Caki2 (cell line): ENCODE measurements around the gene SLITRK4. TPM values are rescaled to one million over a fixed set of nuclear protein-coding genes. Genes with fewer than 3 reads are reported as not detected.
A peak's percentile ranks its signal among the peaks of the same experiment; 100 is the strongest.

ENCODE experiments used
- DNase-seq: peaks from one replicate; pipeline ENCODE4 v3.0.0-alpha.2; 2015; ENCODE audit warnings: low read depth
- in situ Hi-C: cut with HindIII; loops from 2 replicates; pipeline ENCODE4 v1.10.0; 2016; ENCODE audit warnings: low sequenced_read_pairs, low pct_unique_long_range_greater_than_20kb, mixed read lengths
- total RNA-seq: library from RNA; depleted of rRNA; stranded (reverse); fragments of >200 nt; shearing (Covaris generic); gene quantifications from 2 replicates; pipeline ENCODE4 v1.2.3, GENCODE V29; 2014; ENCODE audit warnings: low replicate concordance; rRNA removed

SLITRK4 gene
- total RNA-seq, 1 experiment from 2014 or later = 1.6 TPM

GRCh38 chrX:143601809-143602208 is 34.1 kb downstream of the SLITRK4 start:
- in situ Hi-C loops = no loop called here
- no peak for DNase-seq

- no peak for DNase-seq
- in situ Hi-C loops = no loop called here
Observed at GRCh38 chrX:143581240-143581639, 54.7 kb downstream of the SLITRK4 start.

DNA sequence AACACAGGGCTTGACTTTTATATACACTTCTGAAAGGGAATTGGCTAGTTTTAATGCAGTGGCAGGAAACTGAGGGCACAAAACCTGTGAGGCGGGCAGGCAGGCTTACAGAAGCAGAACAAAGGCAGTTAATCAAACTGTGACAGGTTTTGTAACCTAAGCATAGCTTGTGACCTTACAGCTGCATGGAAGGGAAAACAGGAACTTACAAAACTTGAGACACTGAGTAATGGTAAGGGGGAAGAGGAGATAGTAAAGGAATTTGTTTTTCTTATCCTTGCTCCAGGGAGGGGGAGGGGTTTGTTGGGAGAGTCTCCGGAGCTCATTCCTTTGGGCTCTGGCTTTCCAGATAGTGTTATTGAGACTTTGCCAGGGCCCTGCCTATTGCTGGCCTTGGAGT is 55.6 kb downstream of the SLITRK4 start:
- in situ Hi-C loops = no loop called here
- DNase-seq = peak; percentile 68

Other genes starting within 250 kb of the SLITRK4 start
- gene SPANXN3, start 118.6 kb downstream of the SLITRK4 start, total RNA-seq = not detected in 2 replicates
- gene SPANXN2, start 84.7 kb upstream of the SLITRK4 start, total RNA-seq = not detected in 2 replicates
- gene UBE2NL, start 248.0 kb upstream of the SLITRK4 start, total RNA-seq = not detected in 2 replicates